Stimulated activated CD4-positive, alpha-beta T cell treated with anti-CD3 and anti-CD28 coated beads, TNF-alpha, amount 100 ng/mL, for 4 hours (primary cell): Measurements from ENCODE around the gene PRKAG3.
A peak's percentile ranks its signal among the peaks of the same experiment; 100 is the strongest.

ENCODE experiments used
- DNase-seq, 3 experiments: peaks; one replicate each; pipeline ENCODE4 v3.0.0-alpha.2; 2020; ENCODE audit warnings: low read depth in 3 of 3

The PRKAG3 gene

DNA sequence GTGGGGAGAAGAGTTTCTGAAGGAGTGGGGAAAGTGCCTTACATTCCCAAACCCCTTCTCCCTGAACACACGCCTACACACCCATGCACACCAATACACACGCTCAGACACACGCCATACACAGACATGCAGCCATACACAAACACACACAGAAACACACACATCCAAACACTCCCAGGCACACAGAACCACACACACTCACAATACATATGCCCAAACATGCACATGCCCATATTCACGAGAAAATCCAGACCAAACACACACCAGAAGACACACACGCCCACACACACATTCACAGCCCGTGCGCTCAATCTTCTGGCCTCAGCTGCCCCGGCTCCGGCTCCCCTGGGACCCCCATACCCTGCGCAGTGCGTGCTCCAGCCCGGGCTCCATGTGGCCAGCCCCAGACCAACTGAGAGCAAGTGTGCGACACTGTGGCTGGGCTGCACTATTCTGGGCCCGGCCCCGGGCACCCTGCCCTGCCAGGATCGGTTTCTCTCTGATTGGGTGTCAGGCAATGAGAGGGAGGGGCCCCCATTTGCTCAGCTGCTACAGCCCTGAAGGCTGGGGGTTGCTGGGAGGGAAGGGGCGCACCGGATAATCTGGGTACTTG lies at the start of gene PRKAG3:
PRKAG3 (minus strand) TSS at position 426 of the 613 bp plus-strand sequence.
- no peak for DNase-seq

DNA sequence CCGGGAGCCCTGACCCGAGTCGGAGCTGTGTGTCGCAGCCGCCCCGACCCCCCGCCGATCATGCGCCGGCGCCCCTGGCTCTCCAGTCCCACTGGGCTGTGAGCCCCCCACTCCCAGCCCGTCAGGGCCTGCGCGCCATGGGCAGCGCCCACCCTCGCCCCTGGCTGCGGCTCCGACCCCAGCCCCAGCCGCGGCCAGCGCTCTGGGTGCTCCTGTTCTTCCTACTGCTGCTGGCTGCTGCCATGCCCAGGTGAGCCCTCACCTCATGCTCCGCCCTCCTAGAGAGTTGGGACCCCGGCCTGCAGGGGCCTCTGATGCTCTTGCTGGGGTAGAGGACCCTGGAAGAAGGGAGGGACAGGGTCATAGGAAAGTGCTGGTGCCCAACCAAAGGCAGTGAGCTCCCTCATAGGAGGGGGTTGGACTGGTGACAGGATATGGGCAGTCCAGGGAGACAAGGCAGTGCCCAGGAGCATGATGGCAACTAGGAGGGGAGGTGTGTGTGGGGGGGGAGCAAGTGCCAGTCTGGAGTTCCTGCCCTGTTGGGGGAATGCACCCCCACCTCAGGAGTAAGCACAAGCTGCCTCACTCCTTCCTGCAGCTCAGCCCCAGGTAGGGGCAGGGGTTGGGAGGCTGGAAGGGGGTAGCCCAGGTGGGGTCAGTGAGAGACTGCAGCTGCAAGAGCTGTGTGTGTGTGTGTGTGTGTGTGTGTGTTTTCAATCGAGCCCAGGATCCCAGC lies 49.4 kb upstream of the PRKAG3 start:
- DNase-seq = no peak

DNA sequence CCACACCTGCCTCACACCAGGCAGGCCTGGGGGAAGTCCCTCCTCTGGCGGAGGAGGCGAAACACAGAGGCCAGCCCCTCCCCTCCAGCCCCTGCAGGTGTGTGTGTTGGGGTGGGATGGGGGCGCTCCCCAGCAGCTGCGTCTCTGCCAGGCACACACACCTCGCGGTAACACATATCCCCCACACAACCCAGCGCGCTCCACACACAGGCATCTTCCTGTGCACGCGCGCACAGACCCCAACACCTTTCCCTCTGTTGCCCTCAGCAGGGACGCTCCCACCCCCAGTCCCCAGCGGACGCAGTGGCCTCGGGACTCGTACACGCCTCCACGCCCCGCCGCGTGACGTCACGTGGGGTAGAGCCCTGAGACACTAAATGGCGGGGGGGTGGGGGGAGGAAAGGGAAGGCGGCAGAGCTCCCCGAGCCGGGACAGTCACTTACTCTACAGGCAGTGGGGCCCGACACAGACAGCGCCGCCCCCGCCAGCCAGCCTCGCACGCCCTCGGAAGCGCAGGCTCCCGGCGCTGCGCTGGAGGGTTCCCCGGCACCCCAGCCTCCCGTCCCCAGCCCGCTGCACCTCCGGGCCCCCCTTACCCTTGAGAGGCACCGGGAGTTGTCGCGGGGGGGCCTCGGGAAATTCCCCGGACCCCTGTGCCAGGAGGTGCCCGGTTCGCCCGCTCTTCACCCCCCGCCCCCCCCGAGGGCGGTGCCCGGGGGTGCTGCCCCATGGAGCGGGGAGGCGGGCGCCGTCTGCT lies 48.7 kb upstream of the PRKAG3 start, which contains the start of gene WNT10A:
WNT10A (plus strand) TSS at position 751 of the 757 bp plus-strand sequence. CDS start 144 bp downstream, outside the sequence.
- DNase-seq = peak in 2 of 3 experiments; percentile 78 to 79

DNA sequence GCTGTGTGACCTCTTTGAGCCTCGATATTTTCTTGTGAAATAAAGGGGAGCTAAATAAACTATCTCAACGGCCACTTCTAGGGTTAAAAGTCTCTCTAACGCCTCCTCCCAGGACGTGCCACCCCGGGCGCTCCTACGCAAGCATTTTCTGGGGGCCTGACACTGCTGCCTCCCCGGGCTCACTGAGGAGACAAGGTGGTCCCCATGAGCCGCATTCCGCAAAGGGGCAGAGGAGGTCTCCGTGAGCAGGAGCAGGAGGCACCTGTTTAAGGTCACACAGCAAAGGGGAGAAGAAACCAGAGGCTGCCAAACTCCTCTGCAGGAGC lies 48.1 kb upstream of the PRKAG3 start:
- DNase-seq = no peak

DNA sequence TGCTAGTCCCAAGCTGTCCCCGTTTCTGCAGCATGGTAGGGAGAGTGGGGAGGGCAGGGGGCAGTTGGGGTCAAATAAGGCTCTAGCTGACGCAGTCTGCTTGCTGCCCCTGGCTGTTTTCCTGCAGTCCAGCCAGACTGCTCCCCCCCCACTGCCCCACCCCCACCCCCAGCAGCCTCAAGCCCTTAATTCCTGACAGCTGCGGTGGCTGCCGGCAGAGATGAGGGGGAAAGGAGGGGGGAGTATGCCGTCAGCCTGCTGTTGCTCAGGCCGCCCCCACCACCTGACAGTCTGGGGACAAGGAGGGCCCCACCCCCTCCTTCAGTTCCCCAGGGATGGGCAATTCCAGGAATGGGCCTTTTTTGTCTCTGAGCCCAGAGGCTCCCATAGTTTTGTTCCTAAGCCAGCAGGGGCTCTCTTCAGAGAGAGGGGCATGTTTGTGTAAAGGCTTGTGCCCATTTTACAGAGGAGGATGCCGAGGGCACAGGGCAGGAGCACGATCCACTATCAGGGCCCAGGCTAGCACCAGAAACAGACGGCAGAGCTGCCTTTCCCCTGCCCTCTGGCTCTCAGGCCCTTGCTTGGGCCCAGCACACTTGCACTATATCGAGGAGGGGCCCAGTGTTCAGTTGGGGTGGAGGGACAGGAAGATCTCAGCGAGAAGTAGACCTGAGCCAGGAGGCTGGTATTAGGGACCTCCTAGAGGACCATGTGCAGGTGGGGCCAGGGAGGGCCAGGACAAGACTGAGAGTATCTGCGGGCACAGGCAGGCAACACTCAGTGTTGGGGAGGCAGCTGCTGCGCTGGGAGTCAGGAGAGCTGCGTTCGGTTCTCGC lies 47.5 kb upstream of the PRKAG3 start:
- DNase-seq = no peak

DNA sequence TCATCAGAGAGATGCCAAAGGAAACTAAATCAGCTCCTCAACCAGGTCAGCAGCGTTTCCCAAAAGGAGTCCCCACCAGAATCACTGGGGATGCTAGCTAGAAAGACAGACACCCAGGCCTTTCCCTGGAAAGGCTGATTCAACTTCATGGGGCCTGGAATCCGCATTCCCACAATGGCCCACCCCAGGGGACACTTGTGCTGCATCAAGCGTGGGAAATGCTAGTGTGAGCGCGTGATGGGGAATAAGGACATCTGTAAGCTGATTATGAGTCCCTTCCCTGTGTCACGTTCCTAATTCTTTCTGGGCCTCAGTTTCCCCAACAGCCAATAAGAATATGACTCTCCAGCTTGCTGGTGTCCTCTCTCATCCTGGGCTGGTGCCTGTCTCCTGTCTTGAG lies 46.9 kb upstream of the PRKAG3 start:
- DNase-seq = no peak

DNA sequence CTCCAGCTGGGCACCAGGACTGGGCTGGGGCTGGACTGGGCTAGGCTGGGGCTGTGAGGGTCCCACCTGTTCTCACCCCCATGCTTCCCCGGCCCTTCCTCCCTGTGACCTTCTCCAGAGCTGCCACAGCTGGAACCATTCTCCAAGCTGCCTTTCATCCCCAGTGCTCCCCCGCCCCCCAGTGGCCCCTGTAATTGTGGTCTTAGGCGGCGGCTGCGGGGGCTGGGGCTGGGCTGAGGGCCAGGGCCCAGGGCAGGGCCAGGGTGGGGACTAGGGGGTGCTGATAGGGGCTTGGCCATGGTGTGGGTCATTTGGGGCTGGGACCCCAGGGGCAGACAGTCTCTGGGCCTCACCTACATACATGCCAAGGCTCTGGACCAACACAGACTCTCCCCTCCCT lies 46.3 kb upstream of the PRKAG3 start:
- DNase-seq = no peak

DNA sequence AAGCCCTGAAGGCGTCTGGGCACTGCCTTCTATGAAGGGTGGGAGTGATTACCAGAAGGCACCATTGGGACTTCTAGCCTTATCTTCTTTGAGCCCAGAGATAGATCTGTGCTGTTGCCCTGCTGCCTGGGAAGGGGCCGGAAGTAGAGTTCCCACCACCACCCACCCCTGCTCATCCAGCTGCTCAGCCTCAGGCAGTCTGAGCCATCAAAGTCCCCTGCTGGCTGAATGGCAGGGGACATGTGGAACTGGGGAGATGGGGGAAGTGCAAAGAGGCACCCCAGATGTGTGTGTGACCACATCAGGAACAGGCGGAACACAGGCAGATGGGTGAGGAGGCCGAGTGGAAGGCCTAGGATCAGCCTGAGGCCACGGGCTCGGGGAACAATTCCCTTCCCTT lies 45.7 kb upstream of the PRKAG3 start:
- DNase-seq = no peak

DNA sequence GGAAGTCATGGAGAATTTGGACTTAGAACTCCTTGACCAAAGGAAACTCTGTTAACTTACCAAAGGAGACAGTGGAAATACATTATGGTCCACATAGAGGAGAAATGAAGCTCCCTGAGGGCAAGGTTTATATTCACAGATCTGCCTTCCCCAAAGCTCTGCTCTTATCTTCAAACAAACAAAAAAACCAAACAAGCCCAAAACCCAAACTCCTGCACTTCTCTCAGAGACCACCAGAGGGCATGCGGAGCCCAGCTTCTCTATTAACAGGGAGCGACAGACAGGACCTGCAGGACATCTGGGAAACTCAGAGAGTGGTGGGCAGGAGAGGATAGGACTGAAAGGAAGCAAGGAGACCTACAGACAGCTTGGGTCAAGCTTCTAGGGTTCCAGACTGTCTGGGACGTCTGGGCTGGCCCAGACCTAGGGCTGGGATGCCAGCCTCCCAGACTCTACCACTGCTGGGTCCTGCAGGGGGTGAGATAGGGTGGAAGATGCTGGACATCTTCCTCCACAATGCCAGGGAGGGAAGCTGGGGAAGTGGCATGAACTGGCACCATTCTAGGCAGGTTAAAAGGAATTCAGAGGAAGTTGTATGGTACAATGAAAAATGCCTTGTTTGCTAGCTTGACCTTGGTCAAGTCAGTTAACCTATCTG lies 45.1 kb upstream of the PRKAG3 start:
- peak in 2 of 3 experiments; percentile 58 to 62 for DNase-seq

DNA sequence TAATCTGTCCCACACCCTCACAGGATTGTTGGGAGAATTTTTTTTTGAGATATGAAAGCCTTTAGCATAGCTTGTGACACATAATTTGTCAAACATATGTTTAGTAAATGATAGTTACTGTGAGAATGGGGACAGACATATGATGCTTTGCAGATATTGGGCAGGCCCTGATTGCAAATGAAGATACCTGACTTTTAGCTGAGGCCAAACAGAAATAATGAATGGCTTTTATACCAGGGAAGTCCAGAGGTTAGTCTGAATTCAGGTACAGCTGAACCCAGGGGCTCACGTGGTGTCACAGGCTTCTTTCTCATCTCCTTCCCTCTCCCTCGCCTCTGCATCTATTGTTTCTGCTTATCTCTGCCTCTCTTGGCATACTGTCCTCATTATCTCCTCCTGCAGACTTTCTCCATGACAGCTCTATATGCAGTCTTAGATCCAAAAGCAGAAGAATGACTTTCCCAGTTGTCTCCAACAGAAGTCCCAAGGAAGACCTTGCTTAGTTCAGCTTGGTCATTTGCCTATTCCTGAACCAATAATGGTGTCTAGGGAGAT lies 44.2 kb upstream of the PRKAG3 start:
- no peak for DNase-seq

DNA sequence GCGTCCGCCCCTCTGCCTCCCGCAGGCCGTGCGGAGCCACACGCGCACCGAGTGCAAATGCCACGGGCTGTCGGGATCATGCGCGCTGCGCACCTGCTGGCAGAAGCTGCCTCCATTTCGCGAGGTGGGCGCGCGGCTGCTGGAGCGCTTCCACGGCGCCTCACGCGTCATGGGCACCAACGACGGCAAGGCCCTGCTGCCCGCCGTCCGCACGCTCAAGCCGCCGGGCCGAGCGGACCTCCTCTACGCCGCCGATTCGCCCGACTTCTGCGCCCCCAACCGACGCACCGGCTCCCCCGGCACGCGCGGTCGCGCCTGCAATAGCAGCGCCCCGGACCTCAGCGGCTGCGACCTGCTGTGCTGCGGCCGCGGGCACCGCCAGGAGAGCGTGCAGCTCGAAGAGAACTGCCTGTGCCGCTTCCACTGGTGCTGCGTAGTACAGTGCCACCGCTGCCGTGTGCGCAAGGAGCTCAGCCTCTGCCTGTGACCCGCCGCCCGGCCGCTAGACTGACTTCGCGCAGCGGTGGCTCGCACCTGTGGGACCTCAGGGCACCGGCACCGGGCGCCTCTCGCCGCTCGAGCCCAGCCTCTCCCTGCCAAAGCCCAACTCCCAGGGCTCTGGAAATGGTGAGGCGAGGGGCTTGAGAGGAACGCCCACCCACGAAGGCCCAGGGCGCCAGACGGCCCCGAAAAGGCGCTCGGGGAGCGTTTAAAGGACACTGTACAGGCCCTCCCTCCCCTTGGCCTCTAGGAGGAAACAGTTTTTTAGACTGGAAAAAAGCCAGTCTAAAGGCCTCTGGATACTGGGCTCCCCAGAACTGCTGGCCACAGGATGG lies 42.0 kb upstream of the PRKAG3 start:
- no peak for DNase-seq

DNA sequence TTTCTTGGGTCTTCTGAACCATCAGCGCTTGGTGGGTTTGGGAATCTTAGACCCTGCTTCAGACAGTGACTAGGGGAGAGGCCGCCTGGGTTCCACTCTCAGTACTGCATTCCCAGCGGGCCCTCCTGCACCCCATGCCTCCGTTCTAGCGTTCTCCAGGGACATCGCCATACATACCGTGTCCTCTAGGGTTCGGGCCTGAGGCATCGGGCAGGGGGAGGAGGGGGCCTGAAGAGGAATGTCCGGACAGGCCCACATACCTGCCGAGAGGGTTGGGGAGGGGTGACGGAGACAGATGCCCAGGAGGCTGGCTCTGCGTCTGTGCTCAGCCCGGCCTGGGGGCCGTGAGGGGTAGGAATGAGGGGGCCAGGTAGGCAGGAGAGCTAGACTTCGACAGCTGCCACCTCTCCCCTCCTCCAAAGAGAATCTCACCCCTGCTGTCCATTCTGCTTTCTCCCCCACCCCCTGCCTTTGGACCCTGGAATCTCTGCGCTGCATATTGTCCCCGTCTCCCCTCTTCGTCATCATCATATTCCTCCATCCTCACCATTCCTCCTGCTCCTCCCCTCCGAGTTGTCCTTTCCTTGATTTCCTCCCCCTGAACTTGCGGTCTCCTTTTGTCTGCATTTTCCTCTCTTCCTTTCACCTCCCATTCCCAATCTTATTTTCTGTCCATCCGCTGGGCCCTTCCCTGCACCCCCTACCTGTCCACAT lies 41.2 kb upstream of the PRKAG3 start:
- no peak for DNase-seq

DNA sequence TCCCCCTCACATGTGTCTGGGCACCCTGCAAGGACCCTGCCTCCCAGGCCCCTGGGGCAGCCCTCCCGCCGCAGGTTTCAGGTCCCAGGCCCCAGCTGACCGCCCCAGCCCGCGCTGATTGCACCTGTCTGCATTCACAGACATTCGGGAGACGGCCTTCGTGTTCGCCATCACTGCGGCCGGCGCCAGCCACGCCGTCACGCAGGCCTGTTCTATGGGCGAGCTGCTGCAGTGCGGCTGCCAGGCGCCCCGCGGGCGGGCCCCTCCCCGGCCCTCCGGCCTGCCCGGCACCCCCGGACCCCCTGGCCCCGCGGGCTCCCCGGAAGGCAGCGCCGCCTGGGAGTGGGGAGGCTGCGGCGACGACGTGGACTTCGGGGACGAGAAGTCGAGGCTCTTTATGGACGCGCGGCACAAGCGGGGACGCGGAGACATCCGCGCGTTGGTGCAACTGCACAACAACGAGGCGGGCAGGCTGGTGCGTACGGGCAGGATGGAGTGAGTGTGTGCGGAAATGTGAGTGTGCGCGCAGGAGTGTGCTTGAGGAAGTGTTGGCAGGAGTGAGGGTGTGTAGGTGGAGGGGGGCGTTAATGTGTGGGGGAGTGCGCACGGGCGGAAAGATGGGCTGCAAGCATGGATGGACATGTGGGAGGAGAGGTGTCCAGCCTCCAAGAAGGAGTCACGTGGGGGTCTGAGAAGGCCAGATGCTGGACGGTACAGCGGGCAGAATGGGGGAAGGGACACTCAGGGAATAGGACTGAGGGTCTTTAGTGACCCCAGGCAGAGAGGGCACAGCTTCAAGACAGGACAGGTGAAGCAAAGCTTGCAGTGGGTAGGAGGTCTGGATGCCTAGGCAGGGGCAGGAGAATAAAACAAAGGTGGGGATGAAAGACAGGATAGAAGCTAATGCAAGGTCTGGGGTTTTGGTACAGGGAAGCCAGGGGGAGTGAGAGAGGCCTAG lies 40.0 kb upstream of the PRKAG3 start:
- peak in 1 of 3 experiments; percentile 26 for DNase-seq

DNA sequence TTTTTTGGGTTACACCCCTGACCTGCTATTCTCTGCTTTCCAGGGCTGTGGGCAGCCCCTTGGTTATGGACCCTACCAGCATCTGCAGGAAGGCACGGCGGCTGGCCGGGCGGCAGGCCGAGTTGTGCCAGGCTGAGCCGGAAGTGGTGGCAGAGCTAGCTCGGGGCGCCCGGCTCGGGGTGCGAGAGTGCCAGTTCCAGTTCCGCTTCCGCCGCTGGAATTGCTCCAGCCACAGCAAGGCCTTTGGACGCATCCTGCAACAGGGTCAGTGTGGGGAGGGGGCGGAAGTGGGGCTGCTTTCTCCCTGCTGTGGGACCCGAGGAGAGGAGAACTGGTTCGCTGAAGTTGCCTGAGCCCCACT lies 39.4 kb upstream of the PRKAG3 start:
- DNase-seq = no peak

DNA sequence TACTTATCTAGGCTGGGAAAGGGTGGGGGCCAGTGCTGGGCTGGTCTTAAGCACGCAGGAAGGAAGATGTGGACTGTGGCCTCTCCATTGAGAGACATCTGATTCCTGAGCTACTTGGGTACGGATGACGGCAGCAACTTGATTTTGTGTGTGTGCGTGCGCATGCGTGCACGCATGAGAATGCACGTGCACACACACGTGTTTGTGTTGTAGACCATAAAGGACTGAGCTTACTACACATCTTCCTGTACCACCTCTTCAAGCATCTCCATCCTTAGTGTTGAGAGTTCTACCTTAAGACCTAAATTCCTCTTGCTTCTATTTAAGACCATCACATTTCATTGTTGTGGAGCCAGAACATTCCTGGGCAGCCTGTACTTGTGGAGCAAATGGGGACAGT lies 37.5 kb upstream of the PRKAG3 start:
- DNase-seq = no peak

DNA sequence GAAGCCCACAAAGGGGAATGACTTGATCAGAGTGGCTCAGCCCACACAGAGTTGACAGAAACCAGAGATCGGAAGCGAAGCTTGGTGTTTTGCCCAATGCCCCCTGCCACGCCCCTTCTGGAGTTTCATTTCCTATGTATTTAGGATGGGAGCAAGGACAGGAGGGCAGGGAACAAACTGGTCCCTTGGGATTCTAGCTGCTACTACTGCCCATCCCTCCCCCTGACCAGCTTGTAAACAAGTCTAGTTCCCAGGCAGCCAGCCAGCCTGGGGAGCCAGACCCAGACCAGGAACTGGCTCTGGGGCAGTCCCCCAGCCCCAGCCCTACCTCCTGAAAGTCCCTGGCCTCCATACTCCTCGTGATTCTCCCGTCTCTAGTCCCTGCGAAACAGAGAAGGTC lies 36.3 kb upstream of the PRKAG3 start:
- no peak for DNase-seq

DNA sequence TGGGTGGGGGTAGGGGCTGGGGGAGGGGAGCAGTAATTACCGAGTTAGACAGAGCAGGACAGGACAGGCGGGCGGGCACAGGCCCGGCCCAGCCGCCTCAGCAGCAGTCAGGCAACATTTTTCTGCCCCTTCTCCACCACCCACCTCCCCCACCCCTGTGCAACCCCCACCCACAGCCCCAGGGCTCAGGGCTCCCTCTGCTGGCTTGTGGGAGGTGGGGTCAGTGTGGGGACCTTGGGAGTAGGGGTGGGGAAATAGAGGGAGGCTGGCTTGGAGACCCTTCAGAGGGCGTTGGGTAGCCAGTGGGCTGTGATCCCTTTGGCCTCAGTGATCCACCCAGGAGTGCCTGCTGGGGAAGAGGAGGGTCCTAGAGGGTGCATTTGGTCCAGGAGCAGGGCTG lies 34.4 kb upstream of the PRKAG3 start:
- DNase-seq = no peak

DNA sequence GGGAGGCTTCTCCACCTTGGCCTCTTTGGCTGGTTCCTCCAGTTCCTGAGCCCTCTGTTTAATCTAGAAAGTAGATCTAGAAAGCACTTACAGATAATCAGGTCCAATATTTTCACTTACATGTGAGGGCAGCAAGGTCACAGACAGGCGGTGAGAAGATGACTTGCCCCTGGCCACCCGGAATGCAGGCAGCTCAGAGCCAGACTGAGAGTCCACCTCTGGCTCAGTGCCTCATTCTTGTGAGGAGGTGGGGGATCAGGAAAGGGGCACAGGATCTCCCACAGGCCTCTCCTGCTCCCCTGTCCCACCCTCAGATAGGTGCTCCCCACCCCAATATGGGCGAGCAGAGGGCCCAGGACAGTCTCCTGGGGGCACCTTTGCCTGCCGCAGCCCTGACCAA lies 33.8 kb upstream of the PRKAG3 start:
- DNase-seq = no peak
